Endodermal cell (in vitro differentiated cells): ENCODE data around the gene C11orf54. TPM values are rescaled to one million over a fixed set of nuclear protein-coding genes. Genes with fewer than 3 reads are reported as not detected.

Source experiments
- DNase-seq: peaks from one replicate; pipeline ENCODE4 v3.0.0-alpha.2; 2017
- H3K27ac ChIP-seq: 2 replicates; pipeline ENCODE4 v1.5.1; 2013; ENCODE audit warnings: mild to moderate bottlenecking, low read depth, low read length, moderate library complexity
- H3K27me3 ChIP-seq: 2 replicates; pipeline ENCODE4 v1.6.1; 2013; ENCODE audit warnings: mild to moderate bottlenecking, low read length, moderate library complexity; ENCODE audit not compliant: insufficient read depth, control insufficient read depth, poor library complexity, severe bottlenecking
- H3K36me3 ChIP-seq: 2 replicates; pipeline ENCODE4 v1.7.0; 2013; ENCODE audit warnings: mild to moderate bottlenecking, low read length, moderate library complexity; ENCODE audit not compliant: control insufficient read depth, insufficient read depth
- H3K4me1 ChIP-seq: one replicate; pipeline ENCODE4 v1.7.0; 2013; ENCODE audit warnings: low read length; ENCODE audit not compliant: control insufficient read depth, insufficient read depth
- H3K4me3 ChIP-seq: 2 replicates; pipeline ENCODE4 v1.5.1; 2013; ENCODE audit warnings: mild to moderate bottlenecking, low read length, moderate library complexity
- H3K9ac ChIP-seq: 2 replicates; pipeline ENCODE4 v1.6.1; 2013; ENCODE audit warnings: mild to moderate bottlenecking, low read length, moderate library complexity; ENCODE audit not compliant: poor library complexity, severe bottlenecking; ENCODE audit errors: extremely low read depth
- H3K9me3 ChIP-seq: 2 replicates; pipeline ENCODE4 v1.6.1; 2013; ENCODE audit warnings: mild to moderate bottlenecking, low read length, moderate library complexity; ENCODE audit not compliant: control insufficient read depth
- H3K27ac Mint-ChIP-seq: 2 replicates; pipeline ENCODE4 v1.8.0; 2020; ENCODE audit warnings: mixed read lengths
- H3K27me3 Mint-ChIP-seq: 2 replicates; pipeline ENCODE4 v1.8.0; 2021; ENCODE audit warnings: mild to moderate bottlenecking, mixed read lengths; ENCODE audit not compliant: insufficient read depth
- H3K36me3 Mint-ChIP-seq: 2 replicates; pipeline ENCODE4 v1.8.0; 2020; ENCODE audit warnings: low read depth, mixed read lengths
- H3K4me1 Mint-ChIP-seq: 2 replicates; pipeline ENCODE4 v1.8.0; 2020; ENCODE audit warnings: mixed read lengths
- H3K4me3 Mint-ChIP-seq: 2 replicates; pipeline ENCODE4 v1.8.0; 2020; ENCODE audit warnings: mild to moderate bottlenecking, moderate library complexity, mixed read lengths
- H3K9me3 Mint-ChIP-seq: 2 replicates; pipeline ENCODE4 v1.8.0; 2020; ENCODE audit warnings: mild to moderate bottlenecking, mixed read lengths
- WGBS, 2 experiments: methylation state at CpG; one replicate each; pipeline versions ENCODE4 v1.1.5 to v1.1.7; 2013; ENCODE audit warnings: missing lambda C conversion rate in 2 of 2, mixed read lengths in 1 of 2; ENCODE audit not compliant: insufficient coverage in 1 of 2, insufficient read length in 1 of 2; 5-methylcytosine and 5-hydroxymethylcytosine counted together
- total RNA-seq, 2 donors: library from RNA; stranded (reverse); fragmentation: NEBNext Ultra II Directional in 1 of 2; extraction: Animal tissue kit (Norgen Biotek cat#: 25700) in 1 of 2; gene quantifications; 2 replicates in 1 of 2; 3 replicates in 1 of 2; pipeline ENCODE4 v1.2.1, GENCODE V29; 2021
- TF ChIP-seq, protein P1 (sequence below): fragments of 200-600 bp; sonication (generic); conservative IDR thresholded peaks from 2 replicates; pipeline ENCODE4 v1.5.0; 2021; ENCODE audit warnings: antibody characterized with exemption, mild to moderate bottlenecking

C11orf54 gene
- total RNA-seq, 2 donors from 2014 or later = 18.8 to 33.6 TPM

DNA sequence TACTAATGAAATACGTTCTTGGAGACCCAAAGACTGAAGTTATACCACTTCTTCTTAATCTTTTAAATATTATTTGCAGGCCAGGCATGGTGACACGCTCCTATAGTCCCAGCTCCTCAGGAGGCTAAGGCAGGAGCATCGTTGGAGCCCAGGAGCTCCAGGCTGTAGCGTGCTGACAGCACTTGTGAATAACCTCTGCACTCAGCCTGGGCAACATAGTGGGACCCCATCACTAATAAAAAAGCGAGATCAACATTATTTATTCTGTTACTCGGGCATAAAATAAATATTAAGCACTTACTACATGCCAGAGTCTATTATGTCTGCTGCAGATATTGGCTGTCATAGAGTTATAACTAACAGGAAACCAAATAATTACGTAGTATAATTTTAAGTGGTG, 41.9 kb downstream of the C11orf54 start:
- Histone ChIP-seq H3K9ac (no peak overlapping the region), H3K4me1 (no peaks in the 10 kb centered on the region), H3K27ac (no peak overlapping the region), H3K9me3 (no peaks in the 10 kb centered on the region), H3K4me3 (peak overlapping the region; percentile 97), H3K36me3 (peaks cover 27% of the 10 kb centered on the region), H3K27me3 (no peaks in the 10 kb centered on the region)
- no peak for DNase-seq
- H3K36me3 Mint-ChIP-seq = peaks cover 32% of the 10 kb centered on the region
- no peaks in the 10 kb centered on the region for H3K9me3 Mint-ChIP-seq
- no peak overlapping the region for H3K27ac Mint-ChIP-seq
- TF ChIP-seq, protein P1, sequence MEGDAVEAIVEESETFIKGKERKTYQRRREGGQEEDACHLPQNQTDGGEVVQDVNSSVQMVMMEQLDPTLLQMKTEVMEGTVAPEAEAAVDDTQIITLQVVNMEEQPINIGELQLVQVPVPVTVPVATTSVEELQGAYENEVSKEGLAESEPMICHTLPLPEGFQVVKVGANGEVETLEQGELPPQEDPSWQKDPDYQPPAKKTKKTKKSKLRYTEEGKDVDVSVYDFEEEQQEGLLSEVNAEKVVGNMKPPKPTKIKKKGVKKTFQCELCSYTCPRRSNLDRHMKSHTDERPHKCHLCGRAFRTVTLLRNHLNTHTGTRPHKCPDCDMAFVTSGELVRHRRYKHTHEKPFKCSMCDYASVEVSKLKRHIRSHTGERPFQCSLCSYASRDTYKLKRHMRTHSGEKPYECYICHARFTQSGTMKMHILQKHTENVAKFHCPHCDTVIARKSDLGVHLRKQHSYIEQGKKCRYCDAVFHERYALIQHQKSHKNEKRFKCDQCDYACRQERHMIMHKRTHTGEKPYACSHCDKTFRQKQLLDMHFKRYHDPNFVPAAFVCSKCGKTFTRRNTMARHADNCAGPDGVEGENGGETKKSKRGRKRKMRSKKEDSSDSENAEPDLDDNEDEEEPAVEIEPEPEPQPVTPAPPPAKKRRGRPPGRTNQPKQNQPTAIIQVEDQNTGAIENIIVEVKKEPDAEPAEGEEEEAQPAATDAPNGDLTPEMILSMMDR = no peak
- peaks cover 20% of the 10 kb centered on the region for H3K4me1 Mint-ChIP-seq
- H3K27me3 Mint-ChIP-seq = no peaks in the 10 kb centered on the region
- 78 to 82% methylated on average over 5 to 7 of the region's 7 CpGs for whole genome bisulfite sequencing, 2 experiments
- peak overlapping the region; percentile 87 for H3K4me3 Mint-ChIP-seq

DNA sequence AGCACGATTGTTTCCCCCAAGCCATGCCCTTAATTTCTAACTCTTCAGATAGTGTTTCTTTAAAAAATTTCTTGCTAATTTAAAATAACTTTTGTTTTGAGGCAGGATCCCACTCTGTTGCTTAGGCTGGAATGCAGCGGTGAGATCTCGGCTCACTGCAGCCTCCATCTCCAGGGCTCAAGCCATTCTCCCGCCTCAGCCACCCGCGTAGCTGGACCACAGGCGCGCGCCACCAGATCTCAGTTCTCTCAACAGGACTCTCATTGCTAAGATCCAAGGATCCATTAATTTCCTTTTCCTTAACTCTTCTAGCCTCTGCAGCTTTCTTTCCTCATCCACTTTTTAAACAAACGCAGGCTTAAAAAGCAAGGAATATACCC, 42.3 kb downstream of the C11orf54 start:
- Histone ChIP-seq H3K4me1 (no peaks in the 10 kb centered on the region), H3K36me3 (peaks cover 30% of the 10 kb centered on the region), H3K27ac (no peak overlapping the region), H3K4me3 (peak overlapping the region; percentile 97), H3K9me3 (no peaks in the 10 kb centered on the region), H3K9ac (peak overlapping the region; percentile 96), H3K27me3 (no peaks in the 10 kb centered on the region)
- no peaks in the 10 kb centered on the region for H3K9me3 Mint-ChIP-seq
- TF ChIP-seq, protein P1 = no peak
- H3K36me3 Mint-ChIP-seq = peaks cover 33% of the 10 kb centered on the region
- WGBS, 2 experiments = 0 to 1% methylated on average over 6 to 10 of the region's 10 CpGs
- no peaks in the 10 kb centered on the region for H3K27me3 Mint-ChIP-seq
- DNase-seq = no peak
- peaks cover 20% of the 10 kb centered on the region for H3K4me1 Mint-ChIP-seq
- H3K4me3 Mint-ChIP-seq = peak overlapping the region; percentile 87
- peak overlapping the region; percentile 94 for H3K27ac Mint-ChIP-seq

DNA sequence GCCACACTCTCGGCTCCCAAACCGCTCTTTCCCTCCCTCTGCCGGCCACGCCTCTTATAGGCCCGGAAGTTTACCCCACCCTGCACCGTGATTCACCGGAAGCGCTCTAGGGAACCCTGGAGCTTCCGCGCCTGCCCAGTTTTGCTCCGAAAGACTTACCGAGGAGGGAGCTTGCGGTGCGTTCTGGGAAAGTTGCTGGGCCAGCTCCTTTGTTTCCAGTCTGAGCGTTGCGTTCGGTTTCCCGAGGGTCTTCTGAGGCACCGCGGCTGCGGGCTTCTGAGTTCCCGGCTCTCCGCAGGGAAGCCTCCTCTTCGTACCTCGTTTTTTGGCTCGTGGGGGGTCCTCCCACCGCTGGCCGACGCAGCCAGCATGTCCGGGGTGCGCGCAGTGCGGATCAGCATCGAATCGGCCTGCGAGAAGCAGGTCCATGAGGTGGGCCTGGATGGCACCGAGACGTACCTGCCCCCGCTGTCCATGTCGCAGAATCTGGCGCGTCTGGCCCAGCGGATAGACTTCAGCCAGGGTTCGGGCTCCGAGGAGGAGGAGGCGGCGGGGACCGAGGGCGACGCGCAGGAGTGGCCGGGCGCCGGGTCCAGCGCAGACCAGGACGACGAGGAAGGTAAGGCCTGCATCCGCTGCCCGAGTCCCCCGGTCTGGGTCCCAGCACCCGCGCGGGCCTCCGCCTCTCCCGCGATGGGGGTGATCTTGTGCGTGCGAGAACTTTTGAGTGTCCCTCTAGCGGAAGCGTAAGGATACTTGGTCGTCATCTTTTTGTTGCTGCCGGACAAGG, 42.9 kb downstream of the C11orf54 start, which contains the start of gene MED17:
Gene MED17 (plus strand): TSS at position 138 of the 790 bp plus-strand sequence. CDS start 232 bp downstream, at position 370.
- Histone ChIP-seq H3K9ac (peak within 1 kb of the TSS; percentile 96), H3K27ac (peak within 1 kb of the TSS; percentile 99), H3K4me3 (peak within 1 kb of the TSS; percentile 97), H3K9me3 (no peaks in the 10 kb centered on the region), H3K27me3 (no peaks in the 10 kb centered on the region), H3K4me1 (no peaks in the 10 kb centered on the region), H3K36me3 (peaks cover 36% of the 10 kb centered on the region)
- peak within 1 kb of the TSS; percentile 87 for H3K4me3 Mint-ChIP-seq
- H3K4me1 Mint-ChIP-seq = peaks cover 20% of the 10 kb centered on the region
- TF ChIP-seq, protein P1 = peak; percentile 65
- DNase-seq = peak; percentile 97
- 0% methylated on average over 52 to 72 of the region's 72 CpGs for WGBS, 2 experiments
- no peaks in the 10 kb centered on the region for H3K9me3 Mint-ChIP-seq
- H3K36me3 Mint-ChIP-seq = peaks cover 35% of the 10 kb centered on the region
- no peaks in the 10 kb centered on the region for H3K27me3 Mint-ChIP-seq
- H3K27ac Mint-ChIP-seq = peak within 1 kb of the TSS; percentile 94
